ENCODE results near the gene TAB3.

The TAB3 gene

GRCh38 chrX:30794497-30794896 lies 94.6 kb downstream of the TAB3 start:
- no peak overlapping the region for H3K27ac ChIP-seq
- TF ChIP-seq ZFX (IDR thresholded peaks at IDR 0.05; ENCODE audit: borderline replicate concordance) (no peak), CTCF (IDR thresholded peaks at IDR 0.05) (no peak)

DNA sequence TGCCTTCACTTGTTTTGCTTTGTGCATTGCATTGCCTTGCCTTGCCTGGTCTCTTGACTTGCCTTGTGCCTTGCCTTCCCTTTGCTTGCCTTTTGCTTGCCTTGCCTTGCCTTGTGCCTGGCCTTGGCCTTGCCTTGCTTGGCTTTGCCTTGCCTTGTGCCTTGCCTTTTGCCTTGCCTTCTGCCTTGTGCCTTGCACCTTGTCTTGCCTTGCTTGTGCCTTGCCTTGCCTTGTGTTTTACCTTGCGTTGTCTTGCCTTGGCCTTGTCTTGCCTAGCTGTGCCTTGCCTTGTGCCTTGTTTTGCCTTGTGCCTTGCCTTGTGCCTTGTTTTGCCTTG lies 95.3 kb downstream of the TAB3 start:
- TF ChIP-seq ZFX (IDR thresholded peaks at IDR 0.05; ENCODE audit: borderline replicate concordance) (no peak), CTCF (IDR thresholded peaks at IDR 0.05) (no peak)
- H3K27ac ChIP-seq, result no peak overlapping the region

DNA sequence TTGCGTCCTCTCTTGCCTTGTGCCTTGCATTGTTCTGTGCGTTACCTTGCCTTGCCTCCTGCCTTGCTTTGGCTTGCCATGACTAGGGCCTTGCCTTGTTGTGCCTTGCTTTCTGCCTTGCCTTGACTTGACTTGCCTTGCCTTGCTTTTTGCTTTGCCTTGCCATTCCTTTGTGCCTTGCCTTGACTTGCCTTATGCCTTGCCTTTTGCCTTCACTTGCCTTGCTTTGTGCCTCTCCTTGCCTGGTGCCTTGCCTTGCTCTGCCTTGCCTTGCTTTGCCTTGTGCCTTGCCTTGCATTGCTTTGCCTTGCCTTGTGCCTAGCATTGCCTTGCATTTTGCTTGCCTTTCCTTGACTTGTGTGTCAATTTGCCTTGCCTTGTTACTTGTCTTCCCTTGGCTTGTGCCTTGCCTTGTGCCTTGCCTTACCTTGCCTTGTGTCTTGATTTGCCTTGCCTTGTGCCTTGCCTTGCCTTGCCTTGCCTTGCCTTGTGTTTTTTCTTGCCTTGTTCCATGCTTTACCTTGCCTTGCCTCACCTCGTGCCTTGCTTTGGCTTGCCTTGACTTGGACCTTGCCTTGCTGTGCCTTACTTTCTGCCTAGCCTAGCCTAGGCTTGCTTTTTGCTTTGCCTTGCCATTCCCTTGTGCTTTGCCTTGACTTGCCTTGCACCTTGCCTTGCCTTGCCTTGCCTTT lies 95.8 kb downstream of the TAB3 start:
- H3K27ac ChIP-seq, result no peak overlapping the region
- no peak for TF ChIP-seq CTCF (IDR thresholded peaks at IDR 0.05)
- no peak for TF ChIP-seq ZFX (IDR thresholded peaks at IDR 0.05; ENCODE audit: borderline replicate concordance)

- H3K27ac ChIP-seq, result no peak overlapping the region
- TF ChIP-seq ZFX (IDR thresholded peaks at IDR 0.05; ENCODE audit: borderline replicate concordance), result no peak
- no peak for TF ChIP-seq CTCF (IDR thresholded peaks at IDR 0.05)
Measured at GRCh38 chrX:30791296-30792278, 97.5 kb downstream of the TAB3 start.

GRCh38 chrX:30787012-30787411 lies 102.0 kb downstream of the TAB3 start:
- no peak overlapping the region for H3K27ac ChIP-seq
- TF ChIP-seq CTCF (IDR thresholded peaks at IDR 0.05) (no peak), ZFX (IDR thresholded peaks at IDR 0.05; ENCODE audit: borderline replicate concordance) (no peak)

DNA sequence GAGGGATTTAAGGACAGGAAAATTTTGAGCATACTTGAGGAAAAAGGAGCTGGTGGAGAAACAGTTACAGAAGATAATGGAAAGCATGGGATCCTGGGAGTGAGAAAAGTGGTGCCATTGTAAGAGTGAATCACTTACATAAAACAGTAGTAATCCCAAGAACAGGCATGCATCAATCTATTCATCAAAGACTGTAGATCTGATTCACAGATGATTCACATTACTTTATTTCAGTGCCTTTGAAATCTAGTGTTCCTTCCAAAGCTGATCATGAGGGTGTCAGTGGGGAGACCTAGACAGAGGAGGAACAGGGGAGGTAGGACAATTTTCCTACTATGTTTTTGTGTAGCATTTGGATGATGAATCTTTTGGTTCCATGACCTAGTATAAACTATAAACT lies 102.7 kb downstream of the TAB3 start:
- TF ChIP-seq CTCF (IDR thresholded peaks at IDR 0.05) (no peak), ZFX (IDR thresholded peaks at IDR 0.05; ENCODE audit: borderline replicate concordance) (no peak)

More for the DNA sequence above, 102.7 kb downstream of the TAB3 start:
- H3K27ac ChIP-seq, result no peak overlapping the region
